Glomerular visceral epithelial cell (primary cell): ENCODE measurements around the gene PPP6R1.
"Not testable (repeated sequence)": the region's sequence is repeated elsewhere in the genome, so short reads cannot be mapped to it uniquely, and the experiment has no call there.

ENCODE experiments used
- DNase-seq: peaks from one replicate; pipeline ENCODE4 v3.0.0-alpha.2; 2016; ENCODE audit errors: extremely low spot score

Gene PPP6R1

DNA sequence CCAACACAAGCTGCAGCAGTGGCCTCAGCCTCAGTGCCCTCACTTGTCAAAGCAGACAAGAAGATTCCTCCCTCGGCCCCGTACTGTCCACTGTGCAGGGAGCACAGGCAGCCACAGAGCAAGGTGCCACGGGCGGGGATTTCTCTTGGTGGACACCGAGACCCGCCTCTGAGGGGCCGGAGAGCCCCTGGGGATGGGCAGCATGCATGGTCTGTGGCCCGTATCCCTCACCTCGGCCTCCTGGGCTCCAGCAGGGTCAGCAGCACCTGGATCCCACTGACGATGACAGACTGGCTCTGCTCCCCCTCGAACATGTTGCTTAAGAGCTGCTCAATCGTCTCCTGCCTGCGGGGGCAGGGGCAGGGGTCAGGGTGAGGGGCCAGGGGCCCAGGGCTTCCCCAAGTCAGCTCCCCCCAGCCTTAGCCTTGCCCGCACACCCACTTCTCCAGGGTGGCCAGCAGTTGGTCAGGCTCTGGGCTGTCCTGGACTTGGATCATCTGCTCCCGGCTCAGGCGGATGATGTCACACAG lies 16.8 kb downstream of the PPP6R1 start:
- no peak for DNase-seq

DNA sequence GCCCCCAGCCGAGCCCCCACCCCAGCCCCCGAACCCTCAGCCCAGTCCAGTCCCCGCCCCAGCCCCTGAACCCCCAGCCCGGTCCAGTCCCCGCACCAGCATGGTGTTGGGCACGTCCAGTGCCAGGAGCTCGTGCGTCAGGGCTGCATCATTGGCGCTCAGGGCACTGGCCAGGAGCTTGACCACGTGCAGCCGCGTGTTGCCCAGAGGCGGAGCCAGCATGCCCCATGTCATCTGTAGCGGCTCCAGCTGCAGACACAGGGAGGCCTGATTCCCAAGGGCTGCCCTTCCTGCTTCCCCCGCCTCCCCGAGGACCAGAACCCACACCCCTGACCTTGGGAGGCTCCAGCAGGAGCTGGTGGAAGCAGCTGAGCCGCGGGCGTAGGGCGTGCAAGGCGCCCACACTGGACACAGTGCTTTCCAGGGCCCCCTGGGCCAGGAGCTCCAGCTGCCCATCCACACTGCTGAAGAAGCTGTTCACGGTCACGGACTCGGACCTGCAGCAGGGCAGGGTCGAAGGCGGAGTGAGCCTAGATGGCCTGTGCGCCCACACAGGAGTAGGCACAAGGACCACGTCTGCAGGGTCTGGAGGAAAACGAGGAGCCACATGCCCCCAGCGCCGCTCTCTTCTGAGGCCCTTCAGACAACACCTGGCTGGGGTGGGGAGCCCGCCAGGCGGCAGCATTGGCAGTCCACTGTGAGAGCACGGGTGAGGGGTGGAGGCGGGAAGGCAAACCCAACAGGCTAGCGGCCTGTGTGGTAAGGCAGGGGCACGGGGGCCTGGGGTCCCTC lies 17.5 kb downstream of the PPP6R1 start:
- no peak for DNase-seq

DNA sequence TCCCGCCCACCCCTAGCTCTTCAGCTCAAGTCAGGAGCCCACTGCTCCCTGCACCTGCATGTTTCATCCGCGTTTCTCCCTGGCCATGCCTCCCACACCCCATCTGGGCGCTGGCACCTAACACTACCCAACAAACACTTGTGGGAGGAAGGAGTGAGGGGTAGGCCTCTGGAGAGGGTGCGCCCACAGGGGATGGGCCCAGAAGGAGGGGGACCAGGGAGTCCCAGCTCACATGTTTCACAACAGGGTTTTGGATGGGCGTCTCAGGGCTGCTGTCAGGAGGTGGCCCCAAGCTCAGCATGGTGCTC lies 18.1 kb downstream of the PPP6R1 start:
- no peak for DNase-seq

DNA sequence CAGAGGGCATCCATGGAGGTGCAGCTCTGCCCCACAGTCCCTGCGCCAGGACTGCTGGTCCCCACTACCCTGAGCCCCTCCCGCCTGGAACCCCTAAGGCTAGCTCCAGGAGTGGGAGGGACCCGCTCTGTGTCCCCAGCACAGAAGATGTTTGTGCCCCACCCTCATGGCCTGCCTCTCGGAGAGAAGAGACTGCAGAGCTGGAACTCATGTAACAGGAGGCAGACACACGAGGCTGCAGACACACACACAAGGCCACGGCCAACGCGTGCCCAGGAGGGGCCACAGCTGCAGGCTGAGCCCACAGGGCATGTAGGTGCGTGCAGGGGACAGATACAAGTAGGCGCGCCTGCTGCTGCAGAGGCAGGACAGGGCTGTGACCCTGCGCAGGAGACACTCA lies 19.8 kb downstream of the PPP6R1 start:
- no peak for DNase-seq

DNA sequence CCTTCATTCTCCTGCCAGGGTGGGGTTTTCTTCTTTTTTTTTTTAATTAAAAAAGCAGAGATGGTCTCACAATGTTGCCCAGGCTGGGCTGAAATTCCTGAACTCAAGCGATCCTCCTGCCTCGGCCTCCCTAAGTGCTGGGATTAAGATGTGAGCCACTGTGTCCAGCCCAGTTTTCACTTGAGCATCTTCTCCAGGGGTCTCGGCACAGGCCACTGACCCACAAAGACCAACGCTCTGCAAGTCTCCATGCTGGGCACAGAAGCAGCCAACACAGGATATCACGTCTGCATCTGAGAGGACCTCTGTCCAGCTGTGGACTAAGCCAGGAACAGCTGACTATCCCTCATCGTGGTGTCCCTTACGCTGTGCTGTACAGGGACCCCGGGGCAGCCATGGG lies 20.8 kb downstream of the PPP6R1 start:
- no peak for DNase-seq

DNA sequence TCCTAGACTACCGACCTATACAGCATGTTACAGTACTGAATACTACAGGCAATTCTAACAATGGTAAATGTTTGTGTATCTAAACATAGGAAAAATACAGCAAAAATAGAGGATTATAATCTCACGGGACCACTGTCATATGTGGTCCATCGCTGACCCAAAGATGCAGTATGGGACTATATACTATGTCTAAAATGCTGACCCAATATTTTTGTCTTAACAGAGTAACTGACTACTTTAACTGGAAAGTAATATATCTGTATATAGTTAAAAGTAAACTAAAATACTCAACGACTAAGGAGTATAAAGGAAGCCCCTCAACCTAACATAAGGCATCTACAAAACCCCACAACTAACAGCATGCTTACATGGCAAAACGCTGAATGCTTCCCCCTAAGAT lies 25.8 kb downstream of the PPP6R1 start:
- no peak for DNase-seq

DNA sequence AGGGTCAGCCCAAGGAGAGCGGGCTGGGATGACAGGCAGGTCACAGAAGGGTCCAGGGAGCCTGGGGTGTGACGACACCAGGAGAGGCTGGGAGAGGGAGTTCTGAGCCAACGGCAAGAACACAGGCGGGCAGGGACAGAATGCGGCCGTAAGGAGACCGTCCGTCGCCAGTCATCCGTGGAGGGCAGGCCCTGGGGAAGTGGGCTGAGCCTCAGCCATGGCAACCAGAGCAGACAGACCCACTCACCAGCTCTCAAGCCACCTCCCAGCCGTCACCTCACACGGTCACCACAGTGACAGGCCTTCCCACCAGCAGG lies 26.6 kb downstream of the PPP6R1 start:
- DNase-seq, result no peak

DNA sequence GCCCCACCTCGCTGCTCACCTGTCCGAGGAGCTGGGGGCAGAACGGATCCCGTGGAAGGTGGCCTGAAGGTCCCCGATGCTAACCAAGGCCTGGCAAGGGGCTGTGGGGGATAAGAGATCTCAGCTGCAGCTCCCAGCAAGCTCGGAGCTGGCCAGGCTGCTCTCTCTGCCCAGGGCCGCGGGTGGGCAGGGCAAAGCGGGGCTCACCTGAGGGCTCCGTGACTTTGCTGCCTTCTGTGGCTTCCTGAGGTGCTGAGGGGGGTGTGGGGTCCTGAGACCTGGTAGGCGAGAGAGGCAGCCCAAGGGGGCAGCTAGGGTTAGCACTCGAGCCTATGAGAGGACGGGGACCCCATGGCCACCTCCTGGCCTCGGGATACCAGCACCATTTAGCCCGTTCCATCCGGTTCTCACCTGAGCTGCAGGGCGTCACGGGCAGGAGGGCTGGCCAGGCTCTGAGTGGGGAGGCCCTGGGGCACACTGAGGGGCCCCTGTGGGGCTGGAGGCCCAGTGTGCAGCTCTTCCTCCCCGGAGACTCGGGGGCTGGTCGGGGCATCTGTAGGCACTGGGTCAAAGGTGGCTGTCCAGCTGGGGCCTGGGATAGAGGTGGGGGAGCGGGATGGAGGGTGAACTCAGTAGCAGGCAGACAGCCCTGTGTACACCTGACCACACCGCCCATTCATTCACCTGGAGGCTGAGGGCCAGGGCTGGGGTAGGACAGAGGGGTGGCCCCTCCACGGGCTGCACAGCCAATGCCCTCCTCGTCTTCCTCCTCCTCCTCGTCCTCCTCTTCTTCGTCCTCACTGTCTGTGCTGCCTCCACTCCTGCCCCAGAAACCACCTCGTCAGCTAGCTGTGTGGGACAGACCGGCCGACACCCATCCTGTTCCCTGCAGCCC lies 27.2 kb downstream of the PPP6R1 start:
- no peak for DNase-seq

GRCh38 chr19:55230780-55231179 lies 28.0 kb downstream of the PPP6R1 start:
- DNase-seq, result no peak

DNA sequence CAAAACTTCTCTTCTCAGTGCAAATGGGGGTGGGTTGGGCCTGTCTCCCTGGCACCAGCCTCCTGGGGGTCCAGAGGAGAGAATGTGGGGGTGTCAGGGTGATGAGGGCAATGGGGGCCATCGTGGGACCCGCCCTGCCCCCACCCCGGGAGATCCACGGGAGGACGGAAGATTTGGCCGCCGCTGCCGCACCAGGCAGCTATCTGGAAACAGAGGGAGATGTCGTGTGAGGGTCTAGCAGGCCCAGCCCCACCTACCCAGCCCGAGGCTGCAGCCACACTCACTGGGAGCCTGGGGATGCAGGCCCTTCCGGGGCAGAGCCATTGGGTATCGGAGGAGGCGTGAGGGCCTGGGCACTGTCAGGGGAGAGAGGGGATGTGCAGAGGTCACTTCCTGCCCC lies 28.5 kb downstream of the PPP6R1 start:
- no peak for DNase-seq

GRCh38 chr19:55229789-55230182 lies 29.0 kb downstream of the PPP6R1 start:
- DNase-seq, result no peak

- no peak for DNase-seq
These were observed 29.6 kb downstream of the PPP6R1 start for GRCh38 chr19:55229145-55229788.

- no peak for DNase-seq
These were observed 30.3 kb downstream of the PPP6R1 start, which contains the start of gene TMEM86B for GRCh38 chr19:55228403-55229031. TSS of gene TMEM86B (minus strand) at chr19:55228763. CDS start at chr19:55228741, 22 bp downstream.

- DNase-seq, result no peak
These were observed 30.8 kb downstream of the PPP6R1 start for GRCh38 chr19:55228015-55228391.

DNA sequence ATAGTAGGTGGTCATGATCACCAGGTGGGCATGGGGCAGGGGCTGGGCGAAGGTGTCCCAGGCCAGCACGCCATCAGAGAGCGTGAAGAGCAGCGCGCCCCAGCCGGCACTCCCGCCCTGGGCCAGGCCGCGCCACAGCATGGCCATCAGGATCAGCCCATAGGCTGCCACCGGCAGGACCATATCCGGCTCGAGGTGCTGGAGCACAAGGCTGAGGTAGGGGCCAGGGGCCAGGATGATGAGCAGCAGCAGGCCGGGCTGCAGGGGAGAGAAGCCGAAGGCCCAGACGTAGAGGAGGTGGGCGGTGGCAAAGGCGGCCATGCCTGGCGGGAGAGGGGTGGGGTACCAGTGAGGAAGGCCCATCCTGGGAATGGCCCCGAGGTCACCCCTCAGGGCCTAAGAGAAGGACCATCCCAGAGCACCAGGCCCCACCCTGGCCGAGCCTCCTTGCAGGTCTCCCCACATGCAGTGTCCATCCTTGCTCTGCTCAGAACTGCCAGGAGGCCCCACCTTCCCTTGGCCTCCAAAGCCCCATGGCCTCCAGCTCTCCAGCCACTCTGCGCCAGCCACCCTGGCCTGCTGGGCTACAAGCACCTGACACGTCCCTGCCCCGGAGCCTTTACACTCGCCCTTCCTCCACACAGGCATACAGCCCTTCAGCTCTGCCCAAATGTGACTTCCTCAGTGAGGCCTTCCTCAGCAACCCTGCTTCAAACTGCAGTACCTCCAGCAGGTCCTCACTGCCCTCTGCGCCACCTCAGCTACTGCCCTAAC lies 31.4 kb downstream of the PPP6R1 start:
- no peak for DNase-seq

GRCh38 chr19:55226788-55227187 lies 32.0 kb downstream of the PPP6R1 start:
- no peak for DNase-seq

- no peak for DNase-seq
These were observed 32.5 kb downstream of the PPP6R1 start for GRCh38 chr19:55226273-55226672.

- no peak for DNase-seq
These were observed 33.3 kb downstream of the PPP6R1 start for GRCh38 chr19:55225415-55225958.

- DNase-seq, result not testable (repeated sequence)
These were observed 34.0 kb downstream of the PPP6R1 start for GRCh38 chr19:55224679-55225414.

DNA sequence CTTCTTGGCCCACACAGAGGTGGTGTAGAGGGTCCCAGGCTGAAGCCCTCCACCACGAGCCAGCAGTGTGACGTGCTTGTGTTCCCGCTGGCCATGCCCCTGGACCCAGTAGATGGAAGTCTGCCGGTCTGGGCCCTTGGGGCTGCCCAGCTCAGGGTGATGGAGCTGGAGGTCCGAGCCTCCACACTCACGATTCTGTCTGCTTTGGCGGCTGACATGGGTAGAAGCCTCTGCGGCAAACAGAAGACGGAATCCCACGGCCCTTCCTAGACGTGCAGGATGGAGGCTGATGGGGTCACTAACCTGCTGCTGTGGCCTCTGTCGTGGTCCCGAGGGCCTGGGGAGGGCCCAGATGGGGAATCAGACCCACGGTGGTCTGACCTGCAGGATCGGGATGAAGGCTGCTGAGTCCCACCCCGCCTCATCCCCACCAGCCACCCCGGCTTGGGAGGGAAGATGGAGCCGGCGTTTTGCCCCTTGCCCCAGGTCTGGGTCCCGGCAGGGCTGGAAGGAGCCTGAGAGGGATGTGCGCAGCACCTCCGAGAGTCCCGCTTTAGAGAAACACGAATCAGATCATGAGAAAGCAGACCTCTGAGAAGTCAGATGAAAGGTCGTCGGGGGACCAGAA lies 34.7 kb downstream of the PPP6R1 start:
- DNase-seq, result no peak
